ENCODE data around the gene FAM76A.

DNA sequence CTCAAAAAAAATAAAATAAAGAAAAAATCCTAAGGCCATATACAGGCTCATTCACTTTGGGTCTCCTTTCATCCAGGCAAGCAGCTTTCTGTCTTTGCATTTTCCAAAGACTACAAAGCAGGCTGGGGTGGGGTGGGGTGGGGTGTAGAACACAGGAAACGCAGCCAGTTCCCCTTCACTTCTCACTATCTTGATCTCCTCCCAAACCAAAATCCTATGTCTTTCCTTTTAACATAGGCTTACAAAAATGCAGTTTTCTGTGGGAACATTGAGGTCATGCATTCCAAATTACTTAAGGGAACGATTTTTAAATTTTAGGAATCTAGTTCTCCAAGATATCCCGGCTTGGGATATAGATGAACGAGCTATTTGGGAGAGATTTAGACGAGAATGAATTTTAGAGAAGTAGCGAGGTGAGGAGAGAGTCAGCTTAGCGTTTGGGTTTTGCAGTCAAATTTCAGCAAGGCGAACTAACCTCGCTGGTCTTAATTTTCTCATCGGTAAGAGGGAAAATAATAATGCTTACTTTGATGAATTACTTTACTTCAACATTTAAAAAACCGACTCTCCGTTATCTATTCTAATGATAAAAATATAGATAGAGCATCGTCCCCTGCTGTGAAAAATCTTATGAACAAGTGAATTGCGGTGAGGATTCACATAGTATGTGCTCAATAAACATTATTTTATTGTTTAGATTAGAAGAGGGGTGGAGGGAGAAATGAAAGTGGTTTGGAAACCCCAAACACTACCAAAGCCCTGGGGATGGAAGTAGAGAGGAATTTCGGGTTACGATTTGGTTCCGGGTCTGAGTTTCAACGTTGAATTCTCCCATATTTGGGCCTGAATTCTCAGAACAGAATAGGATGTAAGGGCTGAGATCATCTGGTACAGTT is 46.5 kb downstream of the FAM76A start:
- TF ChIP-seq, protein P1, sequence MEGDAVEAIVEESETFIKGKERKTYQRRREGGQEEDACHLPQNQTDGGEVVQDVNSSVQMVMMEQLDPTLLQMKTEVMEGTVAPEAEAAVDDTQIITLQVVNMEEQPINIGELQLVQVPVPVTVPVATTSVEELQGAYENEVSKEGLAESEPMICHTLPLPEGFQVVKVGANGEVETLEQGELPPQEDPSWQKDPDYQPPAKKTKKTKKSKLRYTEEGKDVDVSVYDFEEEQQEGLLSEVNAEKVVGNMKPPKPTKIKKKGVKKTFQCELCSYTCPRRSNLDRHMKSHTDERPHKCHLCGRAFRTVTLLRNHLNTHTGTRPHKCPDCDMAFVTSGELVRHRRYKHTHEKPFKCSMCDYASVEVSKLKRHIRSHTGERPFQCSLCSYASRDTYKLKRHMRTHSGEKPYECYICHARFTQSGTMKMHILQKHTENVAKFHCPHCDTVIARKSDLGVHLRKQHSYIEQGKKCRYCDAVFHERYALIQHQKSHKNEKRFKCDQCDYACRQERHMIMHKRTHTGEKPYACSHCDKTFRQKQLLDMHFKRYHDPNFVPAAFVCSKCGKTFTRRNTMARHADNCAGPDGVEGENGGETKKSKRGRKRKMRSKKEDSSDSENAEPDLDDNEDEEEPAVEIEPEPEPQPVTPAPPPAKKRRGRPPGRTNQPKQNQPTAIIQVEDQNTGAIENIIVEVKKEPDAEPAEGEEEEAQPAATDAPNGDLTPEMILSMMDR (IDR thresholded peaks at IDR 0.05; ENCODE audit: insufficient read depth, low read depth, low read length): no peak
- no peak for TF ChIP-seq EZH2 (IDR thresholded peaks at IDR 0.05; ENCODE audit: insufficient read depth, low read length)
